NOMO-1 treated with dmso at 0.1 percent for 144 hours (cell line): ENCODE data around the gene SDHB.
A peak's percentile ranks its signal among the peaks of the same experiment; 100 is the strongest.

Source experiments
- DNase-seq: peaks from one replicate; lab custom pipeline; 2025; ENCODE audit not compliant: unreplicated experiment; lab: John Stamatoyannopoulos, UW

The SDHB gene

DNA sequence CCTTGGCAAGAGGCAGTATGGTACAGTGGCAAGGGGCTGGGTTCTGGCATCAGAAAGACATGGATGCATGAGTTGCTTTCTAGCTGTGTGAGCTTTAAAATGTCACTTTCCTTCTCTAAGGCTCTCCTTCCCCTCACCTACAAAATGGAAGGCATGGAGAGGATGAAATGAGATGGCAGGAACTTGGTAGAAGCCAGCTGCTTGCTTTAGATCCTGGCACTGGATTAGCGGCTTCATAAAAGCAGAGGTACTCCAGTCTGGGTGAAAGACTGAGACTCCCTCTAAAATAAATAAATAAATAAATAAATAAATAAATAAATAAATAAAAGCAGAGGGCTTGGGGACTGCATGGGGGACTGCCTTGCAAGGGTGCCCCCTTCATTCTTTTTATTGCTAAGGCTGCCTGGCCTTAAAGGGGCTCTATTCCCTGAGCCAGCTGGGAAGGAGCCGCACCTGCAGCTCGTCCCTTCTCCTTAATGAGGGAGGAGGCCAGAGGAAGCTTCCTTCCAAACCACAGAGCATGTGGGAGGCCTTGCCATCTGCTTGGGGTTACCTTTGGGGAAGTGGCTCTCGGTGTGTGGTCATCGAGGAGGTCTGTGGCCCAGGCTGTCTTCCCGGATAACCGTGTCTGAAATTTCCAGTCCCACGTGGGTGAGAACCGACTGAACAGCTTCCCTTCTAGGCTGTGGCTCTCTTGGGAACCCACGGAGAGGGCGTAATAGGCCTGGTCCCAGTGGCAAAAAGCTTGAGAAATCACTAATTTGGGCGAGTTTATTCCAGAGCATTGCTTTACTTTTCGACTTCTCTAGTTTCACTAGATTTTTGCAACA lies 40.1 kb downstream of the SDHB start:
- peak; percentile 66 for DNase-seq

DNA sequence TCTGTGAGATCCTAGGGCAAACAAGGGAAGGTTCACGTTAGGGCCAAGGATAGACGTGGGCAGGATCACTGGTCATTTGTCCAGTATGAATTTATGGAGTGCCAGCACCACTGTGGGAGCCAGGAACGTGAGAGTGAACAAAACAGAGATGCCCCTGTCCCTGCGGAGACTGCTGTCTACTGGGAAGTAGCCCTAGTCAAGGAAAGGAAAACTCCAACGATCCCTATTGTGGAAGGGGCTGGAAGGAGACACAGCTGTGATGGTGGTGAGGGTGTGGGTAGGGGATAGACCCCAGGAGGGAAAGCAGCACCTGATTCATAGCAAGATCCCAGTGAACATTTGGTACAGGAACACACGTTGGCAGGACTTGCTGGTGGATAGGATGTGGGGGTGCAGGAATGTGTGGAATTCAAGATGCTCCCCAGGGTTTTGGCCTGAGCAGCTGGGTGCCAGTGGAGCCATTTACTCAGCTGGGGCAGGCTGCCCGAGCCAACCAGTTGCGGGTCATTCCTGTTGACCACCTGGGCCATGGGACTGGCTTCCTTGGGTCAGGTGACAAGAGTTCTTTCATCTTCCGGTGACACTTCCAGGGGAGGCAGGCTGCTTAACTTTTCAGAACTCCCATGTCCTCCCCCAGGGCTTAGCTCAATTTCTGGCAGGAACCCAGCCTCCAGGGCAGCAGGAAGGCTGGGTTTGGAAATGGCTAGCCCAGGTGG lies 40.9 kb downstream of the SDHB start:
- DNase-seq = no peak

DNA sequence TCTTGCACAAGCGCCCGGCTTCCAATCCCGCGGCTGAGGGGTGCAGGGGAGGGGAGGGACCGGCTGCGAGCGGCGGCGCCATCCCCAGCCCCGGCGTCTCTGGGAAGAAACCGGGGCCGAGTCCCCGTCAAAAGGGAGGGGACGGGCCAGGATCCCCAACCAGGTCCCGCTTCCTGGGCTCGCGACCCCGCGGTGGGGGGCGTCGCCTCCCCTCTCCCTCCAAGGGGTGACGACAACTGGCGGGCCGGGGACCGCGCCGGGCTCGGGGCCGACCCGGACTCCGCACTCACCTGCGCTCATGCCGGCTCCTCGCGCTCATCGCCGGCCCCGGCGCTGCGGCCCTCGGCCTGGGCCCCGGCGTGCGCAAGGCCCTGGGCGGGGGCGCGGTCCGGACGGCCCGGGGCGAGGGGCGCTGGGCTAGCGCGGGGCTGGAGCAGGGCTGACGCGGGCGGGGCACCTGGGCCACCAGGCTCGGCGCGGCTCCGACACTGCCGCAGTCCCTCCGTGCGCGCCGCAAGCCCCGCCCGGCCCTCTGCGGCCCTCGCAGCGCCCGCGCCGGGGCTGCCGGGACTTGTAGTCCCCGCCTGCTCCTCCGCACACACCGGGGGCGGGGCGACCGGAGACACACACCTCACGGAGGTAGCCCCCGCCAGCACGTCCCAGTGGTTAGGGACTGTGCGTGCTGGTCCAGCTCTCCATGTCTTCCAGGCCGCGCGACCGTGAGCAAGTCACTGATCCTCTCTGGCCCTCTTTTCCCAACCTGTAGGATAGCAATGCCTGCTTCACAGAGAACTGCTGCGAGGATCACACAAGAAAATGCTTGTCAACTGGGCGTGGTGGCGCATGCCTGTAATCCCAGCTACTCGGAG lies 42.2 kb downstream of the SDHB start, which contains the start of gene ATP13A2:
Gene ATP13A2 (minus strand): TSS at position 490 of the 869 bp plus-strand sequence. CDS start 190 bp downstream, at position 300.
- peak; percentile 38 for DNase-seq

DNA sequence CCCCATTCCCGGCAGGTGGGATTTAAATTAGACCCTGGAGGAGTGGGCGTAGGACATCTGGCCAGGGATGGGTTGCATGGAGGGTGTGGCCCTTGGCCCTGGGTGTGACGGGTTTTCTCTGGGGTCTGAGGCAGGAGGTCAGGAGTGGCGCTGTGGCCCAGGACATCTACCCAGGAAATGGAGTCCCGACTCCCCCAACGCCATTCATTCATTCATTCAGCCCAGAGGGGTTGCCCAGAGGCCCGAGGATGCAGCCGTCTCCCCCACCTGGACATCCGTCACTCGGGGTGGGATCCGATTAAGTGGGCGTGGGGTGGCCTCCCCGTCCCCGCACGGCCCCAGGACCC lies 42.8 kb downstream of the SDHB start:
- DNase-seq = no peak

DNA sequence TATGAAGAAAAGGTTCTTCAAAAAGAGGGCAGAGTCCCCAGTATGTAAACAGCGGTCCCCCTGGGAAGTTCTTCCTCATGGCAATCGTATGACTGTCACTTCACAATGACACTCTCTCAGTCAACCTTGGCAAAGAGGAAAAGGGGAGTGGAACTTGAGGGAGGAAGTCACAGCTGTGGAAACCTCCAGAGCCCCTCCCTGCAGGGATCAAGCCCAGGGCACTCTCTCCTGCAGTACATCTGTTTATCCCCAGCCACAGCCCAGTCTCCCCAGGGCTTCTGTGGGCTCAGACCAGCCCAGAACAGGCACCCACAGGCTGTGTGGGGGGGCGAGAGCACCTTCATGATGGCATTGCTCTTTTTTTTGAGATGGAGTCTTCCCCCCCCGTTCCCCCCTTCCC lies 44.1 kb downstream of the SDHB start:
- no peak for DNase-seq

DNA sequence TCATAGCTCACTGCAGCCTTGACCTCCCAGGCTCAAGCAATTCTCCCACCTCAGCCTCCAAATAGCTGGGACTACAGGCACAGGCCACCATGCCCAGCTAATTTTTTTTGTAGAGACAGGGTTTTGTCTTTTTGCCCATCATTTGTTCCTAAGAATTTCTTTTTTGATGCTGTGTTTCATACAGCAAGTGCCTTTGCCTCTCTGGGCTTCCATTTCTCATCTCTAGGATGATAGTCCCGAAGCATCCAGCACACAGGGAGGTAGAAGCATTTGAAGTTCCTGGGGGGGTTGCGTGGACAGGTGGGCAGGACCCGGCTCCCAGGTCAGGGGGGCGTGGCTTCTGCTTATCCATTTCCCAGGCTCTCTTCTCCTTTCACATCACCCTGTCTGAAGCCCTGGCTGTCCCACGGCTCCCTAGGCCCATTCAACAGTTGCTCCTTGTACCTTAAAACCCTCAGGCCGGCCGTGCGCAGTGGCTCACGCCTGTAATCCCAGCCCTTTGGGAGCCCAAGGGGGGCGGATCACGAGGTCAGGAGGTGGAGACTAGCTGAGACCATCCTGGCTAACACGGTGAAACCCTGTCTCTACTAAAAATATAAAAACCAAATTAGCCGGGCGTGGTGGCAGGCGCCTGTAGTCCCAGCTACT lies 45.5 kb downstream of the SDHB start:
- no peak for DNase-seq

DNA sequence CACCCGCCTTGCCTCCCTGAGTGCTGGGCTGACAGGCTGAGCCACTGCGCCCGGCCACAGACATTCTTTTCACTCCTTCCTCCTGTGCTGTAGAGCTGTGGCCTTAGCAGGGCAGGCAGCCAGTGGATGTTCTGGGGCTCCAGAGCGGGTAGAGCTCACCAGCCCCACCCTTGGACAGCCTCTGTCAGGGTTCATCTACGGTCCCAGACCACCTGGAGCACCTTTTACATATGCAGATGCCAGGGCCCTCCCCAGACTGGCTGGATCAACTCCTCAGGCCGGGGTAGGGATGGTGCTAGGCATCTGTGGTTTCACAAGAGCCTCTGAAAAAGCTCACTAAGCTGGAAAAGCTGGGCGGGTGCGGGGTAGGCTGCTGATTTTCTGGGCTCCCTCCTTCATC lies 46.7 kb downstream of the SDHB start:
- DNase-seq = no peak

DNA sequence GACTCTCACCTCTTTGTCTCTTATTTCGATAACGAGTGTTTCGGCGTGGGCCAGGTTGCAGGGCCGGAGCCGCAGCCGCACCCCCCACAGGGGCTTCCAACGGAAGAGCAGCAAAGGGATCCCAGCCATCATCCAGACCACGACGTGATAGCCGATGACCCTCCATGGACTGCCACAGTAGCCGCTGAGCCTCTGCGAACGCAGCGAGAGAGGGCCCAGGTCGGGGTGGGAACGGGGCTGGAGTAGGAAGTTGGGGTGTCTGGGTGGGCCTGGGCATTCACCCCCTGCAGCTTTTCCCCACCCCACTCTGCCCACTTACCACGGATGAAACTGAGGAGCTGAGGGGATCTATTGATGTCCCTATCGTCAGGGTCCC lies 48.5 kb downstream of the SDHB start:
- DNase-seq = no peak

DNA sequence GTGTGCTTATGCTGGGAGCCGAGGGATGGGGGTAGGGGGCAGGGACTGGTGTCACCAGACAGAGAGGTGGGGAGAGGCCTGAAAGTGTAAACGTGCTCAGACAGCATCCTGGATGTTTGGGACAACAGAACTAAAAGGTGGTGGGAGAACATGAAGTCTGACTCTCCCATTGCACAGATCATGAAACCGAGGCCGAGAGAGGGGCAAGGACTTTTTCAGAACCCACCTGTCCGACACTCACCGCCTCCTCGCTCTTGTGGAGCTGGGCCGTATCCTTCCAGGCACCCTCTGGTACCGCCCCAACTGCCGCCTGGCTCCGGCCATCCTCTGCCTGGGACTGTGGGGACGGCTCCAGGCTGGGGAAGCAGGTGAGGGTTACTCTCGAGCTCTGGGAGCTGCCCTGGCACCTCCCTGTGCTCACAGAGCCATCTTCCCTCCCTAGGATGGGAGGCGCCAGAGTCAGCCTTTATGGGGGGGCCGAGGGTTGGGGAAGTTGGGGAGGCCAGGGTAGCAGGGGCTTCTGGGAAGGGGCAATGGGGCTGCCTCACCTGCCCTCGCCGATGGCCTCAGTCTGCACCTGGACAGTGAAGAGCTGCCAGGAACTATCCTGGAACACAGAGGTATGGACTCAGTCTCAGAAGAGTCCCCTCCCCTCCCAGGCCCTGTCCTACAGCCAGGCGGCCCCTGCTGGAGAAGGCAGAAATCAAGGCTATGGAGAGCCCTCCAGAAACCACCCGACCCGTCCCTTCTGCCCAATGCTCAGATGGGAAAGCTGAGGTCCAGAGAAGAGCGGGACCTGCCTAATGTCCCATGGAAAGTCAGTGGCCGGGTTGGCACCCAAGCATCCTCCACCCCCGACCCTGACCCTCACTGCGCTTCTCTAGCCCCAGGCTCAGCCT lies 49.1 kb downstream of the SDHB start:
- no peak for DNase-seq

DNA sequence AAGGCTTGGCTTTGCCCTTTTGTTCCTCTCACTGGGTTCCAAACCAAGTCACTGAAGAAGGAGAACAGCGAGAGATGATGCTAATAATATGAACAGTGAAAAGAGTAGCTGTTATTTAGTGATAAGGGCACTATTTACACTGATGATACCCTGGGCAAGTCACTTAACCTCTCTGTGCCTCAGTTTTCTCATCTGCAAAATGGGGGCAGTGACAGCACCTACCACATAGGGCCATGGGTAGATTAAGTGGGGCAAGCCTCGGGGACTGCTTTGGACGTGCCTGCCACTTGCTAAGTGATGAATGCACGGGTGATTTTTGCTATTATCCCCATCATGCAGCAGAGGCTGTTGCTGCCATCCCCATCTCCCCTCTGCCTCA lies 51.3 kb downstream of the SDHB start:
- no peak for DNase-seq

DNA sequence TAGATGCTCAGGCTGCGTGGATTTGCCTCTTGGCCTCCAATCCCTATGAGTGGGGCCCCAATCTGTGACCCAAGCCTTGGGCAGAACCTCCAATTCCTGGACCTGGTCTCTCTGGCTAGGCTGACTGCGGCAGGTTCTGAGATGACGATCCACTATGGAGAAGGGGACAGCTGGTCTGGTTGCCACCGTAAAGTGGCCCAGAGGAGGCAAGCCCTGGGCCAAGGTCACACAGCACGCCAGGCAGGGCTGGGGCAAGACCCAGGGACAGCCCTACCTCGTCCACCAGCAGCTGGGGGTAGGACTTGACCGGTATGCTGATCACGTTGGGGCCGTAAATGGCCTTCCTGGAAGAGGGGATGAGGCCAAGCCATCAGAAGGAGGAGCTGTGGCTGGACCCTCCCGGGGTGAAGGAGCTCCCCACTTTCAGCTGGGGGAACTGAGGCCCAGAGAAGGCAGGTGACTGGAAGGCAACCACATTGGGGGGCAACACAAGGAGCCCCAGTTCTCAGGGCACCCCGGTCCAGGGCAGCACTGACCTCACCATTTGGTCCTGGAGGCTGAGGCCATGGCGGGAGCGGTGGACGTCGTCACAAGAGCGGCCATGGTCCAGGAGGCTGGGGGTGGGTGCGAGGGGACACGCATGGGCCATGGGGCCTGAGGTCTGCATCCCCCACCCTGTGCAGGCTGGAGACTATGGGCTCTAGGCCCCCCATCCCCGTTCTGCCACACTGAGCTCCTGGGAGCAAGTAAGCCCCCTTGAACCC lies 51.9 kb downstream of the SDHB start:
- no peak for DNase-seq

DNA sequence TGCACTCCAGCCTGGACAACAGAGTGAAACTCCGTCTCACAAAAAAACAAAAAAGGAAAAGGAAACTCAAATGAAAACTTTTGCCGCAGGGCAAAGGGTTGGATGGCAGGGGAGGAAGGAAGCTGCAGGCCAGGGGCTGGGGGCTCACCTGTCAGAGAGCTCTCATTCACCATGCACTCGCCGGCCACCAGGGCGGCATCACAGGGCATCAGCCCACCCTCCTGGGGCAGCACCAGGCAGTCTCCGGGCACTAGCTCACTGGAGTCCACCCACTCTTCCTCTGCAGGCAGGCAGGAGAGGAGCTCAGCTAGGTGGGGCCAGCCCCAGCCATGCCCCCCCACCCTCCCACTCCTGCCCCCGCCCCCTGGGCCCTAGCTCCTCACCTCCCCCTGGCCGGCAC lies 54.0 kb downstream of the SDHB start:
- DNase-seq = no peak

DNA sequence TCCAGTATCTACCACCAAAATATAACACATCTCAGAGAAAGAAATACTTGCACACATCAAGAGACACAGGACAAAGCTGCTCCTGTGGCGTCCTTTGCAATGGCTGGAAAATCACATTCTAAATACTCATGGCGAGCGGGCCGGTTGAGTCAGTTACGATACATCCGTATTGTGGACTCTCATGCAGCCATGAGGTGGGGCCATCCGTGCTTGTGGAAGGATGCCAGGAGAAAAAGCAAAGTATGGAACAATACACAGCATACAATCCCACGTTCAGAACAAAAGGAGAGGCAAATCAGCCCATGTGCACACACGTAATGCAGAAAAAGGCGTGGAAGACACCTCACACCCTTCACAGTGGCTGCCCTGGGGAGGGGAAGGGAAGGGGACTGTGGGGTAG lies 55.2 kb downstream of the SDHB start:
- no peak for DNase-seq

DNA sequence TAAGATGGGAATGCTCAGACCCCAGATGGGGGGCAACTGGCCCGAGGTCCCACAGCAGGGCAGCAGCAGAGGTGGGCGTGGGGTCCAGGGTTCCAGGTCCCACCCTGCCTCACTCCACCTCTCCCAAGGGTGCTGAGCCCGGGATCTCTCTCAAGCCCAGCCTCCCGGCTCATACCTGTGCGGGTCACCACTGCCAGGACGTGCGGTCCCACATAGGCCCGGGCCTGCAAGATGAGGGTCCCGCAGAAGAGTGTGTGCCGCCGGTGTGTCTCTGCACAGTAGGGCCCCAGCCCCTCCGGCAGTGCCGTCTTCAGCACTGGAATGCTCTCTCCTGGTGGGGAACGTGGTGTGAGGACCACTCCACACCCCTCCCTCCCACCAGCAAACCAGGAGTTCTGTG lies 57.0 kb downstream of the SDHB start:
- no peak for DNase-seq

DNA sequence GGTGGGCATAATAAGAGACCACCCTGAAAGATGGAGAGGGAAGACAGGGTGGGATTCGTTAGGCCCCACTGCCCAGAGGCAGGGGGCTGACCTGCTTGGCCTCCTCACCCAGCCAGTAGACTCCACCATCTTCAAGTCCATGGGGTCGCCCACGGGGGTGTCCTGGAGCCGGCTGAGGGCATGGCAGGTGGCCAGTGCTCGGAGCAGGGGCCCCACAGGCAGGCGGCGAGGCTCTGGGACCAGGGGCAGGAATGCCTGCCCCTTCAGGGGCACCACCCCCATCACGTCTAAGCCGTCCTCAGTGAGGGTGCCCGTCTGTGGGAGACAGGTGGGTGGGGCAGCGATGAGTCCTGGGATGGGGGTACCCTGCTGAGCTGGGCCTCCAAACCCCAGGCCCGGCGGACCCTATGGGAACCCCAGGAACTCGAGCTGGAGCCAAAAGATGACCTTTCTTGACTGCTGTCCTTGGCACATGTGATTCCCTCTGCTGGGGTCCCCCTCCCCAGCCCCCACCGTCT lies 60.3 kb downstream of the SDHB start:
- no peak for DNase-seq

DNA sequence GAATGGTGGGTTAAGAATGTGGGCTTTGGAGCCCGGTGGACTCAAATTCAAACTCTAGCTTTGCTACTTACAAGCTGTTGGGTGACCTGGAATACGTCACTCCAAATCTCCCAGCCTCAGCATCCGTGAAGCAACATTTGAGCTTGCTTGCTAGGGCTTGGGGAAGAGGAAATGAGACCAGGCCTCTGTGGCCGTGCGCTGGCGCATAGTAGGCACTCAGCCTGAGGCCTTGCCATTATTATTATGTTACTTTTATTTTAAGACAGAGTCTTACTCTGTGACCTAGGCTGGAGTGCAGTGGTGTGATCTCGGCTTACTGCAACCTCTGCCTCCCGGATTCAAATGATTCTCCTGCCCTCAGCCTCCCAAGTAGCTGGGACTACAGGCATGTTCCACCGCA lies 61.2 kb downstream of the SDHB start:
- DNase-seq = no peak

DNA sequence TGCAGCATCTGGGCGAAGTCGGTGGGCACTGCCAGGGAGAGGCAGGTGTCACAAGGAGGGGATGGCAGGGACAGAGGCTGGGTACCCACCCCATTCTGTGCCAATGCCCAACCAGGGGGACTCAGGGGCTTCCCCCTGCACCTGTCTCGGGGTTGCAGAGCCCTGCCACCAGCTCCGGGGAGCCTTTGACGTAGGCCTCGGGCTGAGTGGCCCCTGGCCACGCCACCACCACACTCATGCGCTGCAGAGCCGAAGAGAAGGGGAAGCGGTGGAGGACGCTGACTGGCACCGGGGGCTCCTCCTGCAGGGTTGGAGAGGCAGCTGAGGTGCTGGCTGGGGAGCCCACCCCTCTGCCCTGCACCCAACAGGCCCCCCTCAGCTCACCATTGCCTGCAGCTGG lies 61.7 kb downstream of the SDHB start:
- no peak for DNase-seq

DNA sequence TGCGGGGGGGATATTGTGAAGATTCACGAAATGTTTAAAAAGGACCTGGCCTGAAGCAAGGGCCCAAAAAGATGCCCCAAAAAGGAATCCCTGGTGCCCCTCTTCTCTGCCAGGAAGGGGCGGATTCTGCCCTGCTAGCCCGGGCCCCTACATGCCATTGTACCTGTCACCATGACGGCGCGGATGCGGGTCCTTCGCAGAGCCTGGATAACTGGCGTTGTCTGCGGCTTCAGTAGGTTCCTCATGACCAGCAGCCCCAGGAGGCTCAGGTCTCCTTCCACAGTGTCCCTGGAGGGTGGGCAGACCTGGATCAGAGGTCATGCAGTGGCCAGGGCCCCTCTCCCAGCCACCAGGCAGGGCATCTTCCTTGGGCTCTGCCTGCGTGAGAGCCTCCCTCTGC lies 62.3 kb downstream of the SDHB start:
- no peak for DNase-seq

DNA sequence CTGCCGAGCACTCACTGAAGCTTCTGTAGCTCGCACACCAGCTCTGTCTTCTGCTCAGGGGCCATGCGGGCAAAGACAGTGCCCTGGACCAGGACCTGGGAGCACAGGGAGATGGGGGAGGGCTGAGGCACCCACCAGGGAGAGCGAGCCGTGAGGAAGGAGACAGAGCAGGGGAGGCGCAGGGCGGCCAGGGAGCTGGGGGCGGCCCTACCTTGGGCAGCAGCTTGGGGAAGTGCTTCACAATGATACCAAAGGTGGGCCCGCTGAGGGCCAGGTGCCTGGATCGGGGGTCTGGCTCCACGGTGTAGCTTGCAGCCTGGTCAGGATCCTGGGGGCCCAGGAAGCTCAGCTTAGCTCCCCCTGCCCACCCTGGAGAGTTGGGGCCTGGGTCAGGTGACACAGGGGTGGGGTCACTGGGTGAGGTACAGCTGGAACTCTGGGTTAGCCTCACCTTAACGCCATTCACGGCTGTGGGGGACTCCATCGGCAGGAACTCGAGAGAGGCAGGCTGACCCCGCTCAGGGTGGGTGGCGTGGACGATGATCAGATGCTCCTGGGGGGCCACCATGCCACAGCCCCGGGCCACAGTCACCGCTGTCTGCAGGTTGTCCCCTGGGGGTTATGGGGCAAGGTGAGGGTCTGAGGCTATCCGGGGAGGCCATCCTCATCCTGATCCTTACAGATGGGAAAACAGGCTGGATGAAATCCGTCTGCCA lies 64.0 kb downstream of the SDHB start:
- no peak for DNase-seq
